Hypothalamus (tissue), 51 donors: ENCODE measurements around the gene XPO5.
"Not testable (repeated sequence)": the region's sequence is repeated elsewhere in the genome, so short reads cannot be mapped to it uniquely, and the experiment has no call there.

Experiments used
- DNase-seq, 51 donors: peaks; one replicate each; lab custom pipeline; 2025; lab: John Stamatoyannopoulos, UW

The XPO5 gene

DNA sequence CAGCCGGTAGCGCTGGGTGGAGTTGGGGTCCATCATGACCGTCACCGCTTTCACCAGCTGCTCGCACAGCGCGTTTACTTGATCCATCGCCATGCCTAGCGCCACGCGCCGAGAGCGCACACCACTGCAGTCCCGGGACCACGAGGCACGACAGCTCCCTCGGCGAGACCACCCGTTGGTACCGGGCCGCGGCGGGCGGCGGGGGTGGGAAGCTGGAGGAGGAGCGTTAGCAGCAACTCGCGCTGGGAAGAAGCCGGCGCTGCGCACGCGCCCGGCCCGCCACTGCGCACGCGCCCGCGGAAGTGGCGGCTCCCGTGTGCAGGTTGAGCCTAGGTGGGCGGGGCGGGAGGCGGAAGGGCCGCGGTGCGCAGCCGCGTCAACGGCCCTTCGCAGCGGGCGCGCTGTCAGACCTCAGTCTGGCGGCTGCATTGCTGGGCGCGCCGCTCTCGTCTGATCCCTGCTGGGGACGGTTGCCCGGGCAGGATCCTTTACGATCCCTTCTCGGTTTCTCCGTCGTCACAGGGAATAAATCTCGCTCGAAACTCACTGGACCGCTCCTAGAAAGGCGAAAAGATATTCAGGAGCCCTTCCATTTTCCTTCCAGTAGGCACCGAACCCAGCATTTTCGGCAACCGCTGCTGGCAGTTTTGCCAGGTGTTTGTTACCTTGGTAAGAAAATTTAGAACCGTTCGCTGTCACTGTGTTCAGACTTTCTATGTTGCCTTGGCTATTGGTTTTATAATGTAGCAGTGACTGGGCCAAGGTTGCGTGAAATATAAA lies at the start of gene XPO5, which contains the start of gene POLH:
Gene XPO5, minus strand, starts transcription at position 267 of the 780 bp plus-strand sequence. Its CDS starts 174 bp downstream, at position 93.
Gene POLH, plus strand, starts transcription at position 414 of the 780 bp plus-strand sequence. CDS start 6,135 bp downstream, outside the sequence.
- DNase-seq = peak; percentile 43 to 92 (median 78)

DNA sequence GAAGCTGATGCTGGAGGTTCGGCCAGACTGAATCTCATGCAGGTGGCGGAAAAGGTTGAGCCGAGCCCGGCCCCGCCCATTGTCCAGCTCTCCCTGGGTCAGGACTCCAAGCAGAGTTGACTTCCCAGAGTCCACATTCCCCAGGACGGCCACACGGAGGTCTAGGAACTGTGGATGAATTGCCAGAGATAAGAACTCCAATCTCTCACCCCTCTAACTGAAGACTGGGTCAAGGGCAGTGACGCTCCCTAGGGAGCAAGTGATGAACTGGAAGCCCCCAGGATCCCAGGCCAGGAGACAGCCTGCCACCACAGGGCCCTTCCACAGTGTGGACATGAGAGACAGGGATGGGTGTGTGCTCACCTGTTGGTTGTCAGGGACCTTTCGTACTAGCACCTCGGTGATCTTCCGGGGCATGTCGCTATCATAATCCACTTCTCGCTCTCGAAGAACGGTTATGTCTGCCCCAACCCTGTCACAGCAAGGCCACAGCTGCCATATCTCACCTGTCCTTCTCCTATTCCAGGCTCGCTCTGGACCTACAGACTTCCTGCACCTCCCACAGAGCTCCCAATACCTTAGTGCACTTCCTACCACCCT lies 49.7 kb upstream of the XPO5 start:
- no peak for DNase-seq

DNA sequence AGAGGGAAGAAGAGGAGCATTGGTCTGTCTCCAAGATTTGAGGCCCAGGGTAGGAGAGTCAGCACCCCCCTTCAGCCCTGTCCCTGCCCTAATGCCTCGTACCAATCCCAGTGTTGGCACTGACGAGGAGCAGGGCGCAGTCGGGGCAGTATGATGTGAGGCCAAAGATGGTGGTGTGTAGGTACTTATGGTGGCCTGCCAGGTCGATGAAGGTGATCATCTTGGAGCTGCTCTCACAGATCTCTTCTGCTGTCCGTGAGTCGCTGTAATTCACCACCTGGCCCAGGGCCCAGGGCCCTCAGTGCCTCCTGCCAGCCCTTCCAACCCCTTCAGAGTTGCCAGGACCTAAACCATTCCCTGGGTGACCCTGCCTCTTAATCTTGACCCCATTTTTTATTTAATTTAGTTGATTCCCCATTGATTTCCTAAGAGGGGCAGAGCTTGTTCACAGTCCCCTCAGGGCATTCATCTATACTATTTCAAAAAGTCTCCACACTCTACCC lies 49.0 kb upstream of the XPO5 start:
- DNase-seq = no peak

- no peak for DNase-seq
Observed at GRCh38 chr6:43623880-43624785, 48.3 kb upstream of the XPO5 start.

- DNase-seq = no peak
Observed at GRCh38 chr6:43622541-43622940, 46.7 kb upstream of the XPO5 start.

GRCh38 chr6:43621836-43622180 lies 46.0 kb upstream of the XPO5 start:
- no peak for DNase-seq

- no peak for DNase-seq
Observed at GRCh38 chr6:43621078-43621835, 45.4 kb upstream of the XPO5 start.

- DNase-seq = no peak
Observed at GRCh38 chr6:43616725-43617472, 41.1 kb upstream of the XPO5 start.

- DNase-seq = no peak
Observed at GRCh38 chr6:43614396-43614730, 38.5 kb upstream of the XPO5 start.

DNA sequence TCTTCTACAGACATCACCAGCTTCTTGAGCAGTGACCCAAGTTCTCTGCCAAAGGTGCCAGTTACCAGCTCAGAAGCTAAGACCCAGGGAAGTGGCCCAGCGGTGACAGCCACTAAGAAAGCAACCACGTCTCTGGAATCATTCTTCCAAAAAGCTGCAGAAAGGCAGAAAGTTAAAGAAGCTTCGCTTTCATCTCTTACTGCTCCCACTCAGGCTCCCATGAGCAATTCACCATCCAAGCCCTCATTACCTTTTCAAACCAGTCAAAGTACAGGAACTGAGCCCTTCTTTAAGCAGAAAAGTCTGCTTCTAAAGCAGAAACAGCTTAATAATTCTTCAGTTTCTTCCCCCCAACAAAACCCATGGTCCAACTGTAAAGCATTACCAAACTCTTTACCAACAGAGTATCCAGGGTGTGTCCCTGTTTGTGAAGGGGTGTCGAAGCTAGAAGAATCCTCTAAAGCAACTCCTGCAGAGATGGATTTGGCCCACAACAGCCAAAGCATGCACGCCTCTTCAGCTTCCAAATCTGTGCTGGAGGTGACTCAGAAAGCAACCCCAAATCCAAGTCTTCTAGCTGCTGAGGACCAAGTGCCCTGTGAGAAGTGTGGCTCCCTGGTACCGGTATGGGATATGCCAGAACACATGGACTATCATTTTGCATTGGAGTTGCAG lies 38.0 kb upstream of the XPO5 start:
- peak in 1 of 51 donors; percentile 16 for DNase-seq

DNA sequence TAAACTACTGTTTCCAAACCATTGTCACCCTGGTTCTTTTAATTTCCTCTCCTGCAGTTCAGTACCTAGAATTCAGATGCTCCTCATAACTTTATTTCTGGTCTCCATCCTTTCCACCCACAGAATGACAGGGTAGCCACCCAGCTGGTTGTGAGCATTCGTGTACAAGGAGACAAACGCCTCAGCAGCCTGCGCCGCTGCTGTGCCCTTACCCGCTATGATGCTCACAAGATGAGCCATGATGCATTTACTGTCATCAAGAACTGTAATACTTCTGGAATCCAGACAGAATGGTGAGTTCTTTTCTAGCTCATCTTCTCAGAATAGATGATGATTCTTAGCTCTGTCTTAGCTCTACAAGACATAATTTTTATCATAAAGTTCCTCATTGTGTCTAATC lies 34.6 kb upstream of the XPO5 start:
- peak in 1 of 51 donors; percentile 46 for DNase-seq

DNA sequence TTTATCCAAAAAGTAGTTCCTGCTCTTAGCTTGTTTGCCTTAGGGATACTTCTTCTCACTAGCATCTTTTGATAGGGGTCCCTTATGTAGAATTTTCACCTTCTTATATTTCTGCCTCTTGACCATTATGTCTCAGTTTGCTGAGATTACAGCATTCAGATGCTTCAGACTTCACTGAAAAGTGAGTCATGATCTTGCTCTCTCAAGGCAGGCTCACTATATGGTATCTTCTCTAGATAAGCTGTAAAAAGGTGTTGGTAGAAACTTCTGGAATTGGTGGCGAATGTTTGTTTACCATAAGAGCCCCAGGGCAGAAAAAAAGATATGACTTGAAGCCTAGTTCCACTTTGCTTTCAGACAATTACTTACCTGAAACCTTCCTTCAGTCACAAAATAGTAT lies 33.6 kb upstream of the XPO5 start:
- no peak for DNase-seq

DNA sequence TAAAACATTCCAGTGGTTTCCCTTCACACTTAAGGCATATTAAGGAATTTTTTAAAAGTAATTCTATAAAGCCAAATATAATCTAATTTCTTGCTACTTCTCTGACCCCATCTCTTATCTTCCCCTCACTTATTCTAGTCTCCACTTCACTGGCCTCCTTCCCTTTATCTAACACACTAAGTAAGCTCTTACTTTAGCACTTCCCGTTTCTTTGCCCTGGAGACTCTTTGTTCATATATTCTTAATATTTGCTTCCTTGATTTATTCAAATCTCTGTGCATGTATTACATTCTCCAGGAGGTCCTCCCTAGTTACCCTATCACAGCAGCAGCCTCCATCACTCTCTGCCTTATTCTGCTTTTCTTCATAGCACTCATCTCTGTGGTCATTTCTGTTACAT lies 33.0 kb upstream of the XPO5 start:
- no peak for DNase-seq

DNA sequence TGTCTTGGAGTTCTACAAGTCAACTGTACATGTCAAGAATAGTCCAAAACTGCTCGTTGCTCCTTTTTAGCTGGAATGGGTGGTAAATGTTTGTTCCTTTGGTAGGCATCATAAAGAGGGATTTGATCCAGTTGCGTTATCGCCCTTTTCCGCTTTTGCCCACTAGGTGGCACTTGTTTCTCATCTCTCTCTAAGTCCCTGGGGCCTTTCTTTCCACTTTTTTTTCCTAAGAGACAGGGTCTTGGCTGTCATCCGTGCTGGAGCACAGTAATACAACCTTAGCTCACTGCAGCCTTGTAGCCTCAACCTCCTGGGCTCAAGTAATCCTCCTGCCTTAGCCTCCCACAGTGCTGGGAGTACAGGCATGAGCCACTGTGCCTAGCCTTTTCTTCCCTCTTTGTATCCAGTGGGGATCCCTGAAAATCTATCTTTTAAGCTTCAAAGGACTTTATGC lies 32.5 kb upstream of the XPO5 start:
- peak in 32 of 51 donors; percentile 2 to 73 (median 36) for DNase-seq

DNA sequence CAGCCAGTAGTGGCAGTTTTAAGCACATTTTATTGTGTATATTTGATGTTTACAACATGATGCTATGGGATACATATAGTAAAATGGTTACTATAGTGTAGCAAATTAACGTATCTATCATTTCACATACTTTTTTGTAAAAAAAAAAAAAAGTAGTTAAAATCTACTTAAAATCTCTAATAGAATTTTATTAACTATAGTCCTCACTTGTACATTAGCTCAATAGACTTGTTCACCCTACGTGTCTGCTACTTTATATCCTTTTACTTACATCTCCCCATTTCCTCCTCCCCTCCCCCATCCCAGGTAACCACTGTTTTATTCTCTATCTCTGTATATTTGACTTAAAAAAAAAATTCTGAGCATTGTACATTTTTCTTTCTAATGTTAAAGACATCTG lies 30.2 kb upstream of the XPO5 start:
- no peak for DNase-seq

- no peak for DNase-seq
Observed at GRCh38 chr6:43604174-43604573, 28.3 kb upstream of the XPO5 start.

GRCh38 chr6:43600595-43600994 lies 24.8 kb upstream of the XPO5 start:
- DNase-seq = no peak

- no peak for DNase-seq
Observed at GRCh38 chr6:43593938-43594337, 18.1 kb upstream of the XPO5 start.

DNA sequence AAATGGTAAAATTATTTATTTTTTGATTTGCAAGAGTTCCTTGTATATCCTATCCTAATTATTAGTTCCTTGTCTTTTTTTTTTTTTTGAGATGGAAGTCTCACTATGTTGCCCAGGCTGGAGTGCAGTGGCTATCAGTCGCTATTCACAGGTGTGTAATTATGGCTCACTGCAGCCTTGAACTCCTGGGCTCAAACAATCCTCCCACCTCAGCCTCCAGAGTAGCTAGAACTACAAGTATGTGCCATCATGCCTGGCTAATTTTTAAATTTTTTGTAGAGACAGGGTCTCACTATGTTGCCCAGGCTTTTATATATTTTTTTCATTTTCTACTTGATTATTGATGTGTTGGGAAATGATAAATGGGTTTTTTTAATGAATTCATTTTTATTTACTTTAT lies 13.7 kb upstream of the XPO5 start:
- DNase-seq = not testable (repeated sequence)
